Activated CD8-positive, alpha-beta memory T cell treated with anti-CD3 and anti-CD28 coated beads, Interleukin-2, amount 10 ng/mL, durations not matched to agents 7 days and 5 days (primary cell): ENCODE data around the gene GRIK1. TPM values are rescaled to one million over a fixed set of nuclear protein-coding genes. Genes with fewer than 3 reads are reported as not detected.

Experiments used
- ATAC-seq: fragments of 150-1000 bp; cut with Tn5 transposase; one replicate; pipeline ENCODE4 v1.10.0; 2021; ENCODE audit warnings: moderate library complexity
- CTCF ChIA-PET: fragments of 350-600 bp; sonication (Branson Sonifier 250); formaldehyde crosslinking; loops from one replicate; lab custom pipeline; 2021; ENCODE audit warnings: antibody characterized with exemption; lab: Charles Lee
- DNase-seq: peaks from one replicate; pipeline ENCODE4 v3.0.0-alpha.2; 2020
- H3K27ac Mint-ChIP-seq: one replicate; pipeline ENCODE4 v1.8.0; 2021; ENCODE audit warnings: mild to moderate bottlenecking, mixed read lengths
- H3K27me3 Mint-ChIP-seq: one replicate; pipeline ENCODE4 v1.8.0; 2021; ENCODE audit warnings: mixed read lengths
- H3K36me3 Mint-ChIP-seq: one replicate; pipeline ENCODE4 v1.8.0; 2021; ENCODE audit warnings: mild to moderate bottlenecking, mixed read lengths
- H3K4me1 Mint-ChIP-seq: one replicate; pipeline ENCODE4 v1.8.0; 2021; ENCODE audit warnings: mixed read lengths
- H3K4me3 Mint-ChIP-seq: one replicate; pipeline ENCODE4 v1.8.0; 2021; ENCODE audit warnings: mild to moderate bottlenecking, moderate library complexity, mixed read lengths
- H3K9me3 Mint-ChIP-seq: one replicate; pipeline ENCODE4 v1.8.0; 2022; ENCODE audit warnings: low read depth, mixed read lengths
- total RNA-seq, 2 experiments: library from RNA; stranded (reverse); gene quantifications; one replicate each; pipeline ENCODE4 v1.2.3, GENCODE V29; 2021

Gene GRIK1
- total RNA-seq, 2 experiments from 2014 or later = not detected

- no peak for ATAC-seq
- H3K27me3 Mint-ChIP-seq = no peaks in the 10 kb centered on the region
- no peaks in the 10 kb centered on the region for H3K4me1 Mint-ChIP-seq
- no peaks in the 10 kb centered on the region for H3K9me3 Mint-ChIP-seq
- H3K4me3 Mint-ChIP-seq = no peak overlapping the region
- H3K36me3 Mint-ChIP-seq = no peaks in the 10 kb centered on the region
- CTCF ChIA-PET = no interaction called here
- H3K27ac Mint-ChIP-seq = no peak overlapping the region
- no peak for DNase-seq
Measured at GRCh38 chr21:29730281-29730680, 209.5 kb downstream of the GRIK1 start.

GRCh38 chr21:29726044-29726443, 213.8 kb downstream of the GRIK1 start:
- DNase-seq = no peak
- Mint-ChIP-seq H3K27me3 (no peaks in the 10 kb centered on the region), H3K4me1 (no peaks in the 10 kb centered on the region), H3K27ac (no peak overlapping the region), H3K4me3 (no peak overlapping the region), H3K36me3 (no peaks in the 10 kb centered on the region), H3K9me3 (peaks cover 2% of the 10 kb centered on the region)
- CTCF ChIA-PET = no interaction called here
- no peak for ATAC-seq

- DNase-seq (no peak), ATAC-seq (no peak)
- CTCF ChIA-PET = no interaction called here
- H3K27me3 Mint-ChIP-seq = no peaks in the 10 kb centered on the region
- no peak overlapping the region for H3K4me3 Mint-ChIP-seq
- H3K36me3 Mint-ChIP-seq = no peaks in the 10 kb centered on the region
- H3K9me3 Mint-ChIP-seq = peaks cover 2% of the 10 kb centered on the region
- H3K27ac Mint-ChIP-seq = no peak overlapping the region
- no peaks in the 10 kb centered on the region for H3K4me1 Mint-ChIP-seq
Measured at GRCh38 chr21:29725025-29725736, 214.6 kb downstream of the GRIK1 start.

- no peak overlapping the region for H3K4me3 Mint-ChIP-seq
- H3K27me3 Mint-ChIP-seq = no peaks in the 10 kb centered on the region
- no peaks in the 10 kb centered on the region for H3K36me3 Mint-ChIP-seq
- H3K27ac Mint-ChIP-seq = no peak overlapping the region
- ATAC-seq (no peak), DNase-seq (no peak)
- peaks cover 2% of the 10 kb centered on the region for H3K9me3 Mint-ChIP-seq
- CTCF ChIA-PET = no interaction called here
- no peaks in the 10 kb centered on the region for H3K4me1 Mint-ChIP-seq
Measured at GRCh38 chr21:29721964-29722363, 217.8 kb downstream of the GRIK1 start.

- Mint-ChIP-seq H3K27ac (no peak overlapping the region), H3K36me3 (no peaks in the 10 kb centered on the region), H3K4me3 (no peak overlapping the region), H3K27me3 (no peaks in the 10 kb centered on the region), H3K4me1 (no peaks in the 10 kb centered on the region), H3K9me3 (peaks cover 4% of the 10 kb centered on the region)
- DNase-seq = no peak
- CTCF ChIA-PET = no interaction called here
- ATAC-seq = no peak
Measured at GRCh38 chr21:29721221-29721620, 218.6 kb downstream of the GRIK1 start.

- no peaks in the 10 kb centered on the region for H3K36me3 Mint-ChIP-seq
- peaks cover 8% of the 10 kb centered on the region for H3K9me3 Mint-ChIP-seq
- no peak overlapping the region for H3K27ac Mint-ChIP-seq
- H3K27me3 Mint-ChIP-seq = no peaks in the 10 kb centered on the region
- no peak for DNase-seq
- CTCF ChIA-PET = no interaction called here
- no peaks in the 10 kb centered on the region for H3K4me1 Mint-ChIP-seq
- ATAC-seq = no peak
- H3K4me3 Mint-ChIP-seq = no peak overlapping the region
Measured at GRCh38 chr21:29719521-29719920, 220.3 kb downstream of the GRIK1 start.

GRCh38 chr21:29718081-29718815, 221.5 kb downstream of the GRIK1 start:
- Mint-ChIP-seq H3K9me3 (peaks cover 10% of the 10 kb centered on the region), H3K4me1 (no peaks in the 10 kb centered on the region), H3K27ac (no peak overlapping the region), H3K4me3 (no peak overlapping the region), H3K36me3 (no peaks in the 10 kb centered on the region), H3K27me3 (no peaks in the 10 kb centered on the region)
- CTCF ChIA-PET = no interaction called here
- ATAC-seq (no peak), DNase-seq (no peak)

GRCh38 chr21:29717659-29718058, 222.1 kb downstream of the GRIK1 start:
- no peaks in the 10 kb centered on the region for H3K36me3 Mint-ChIP-seq
- no peak overlapping the region for H3K27ac Mint-ChIP-seq
- ATAC-seq (no peak), DNase-seq (no peak)
- no peaks in the 10 kb centered on the region for H3K27me3 Mint-ChIP-seq
- no peaks in the 10 kb centered on the region for H3K4me1 Mint-ChIP-seq
- H3K4me3 Mint-ChIP-seq = no peak overlapping the region
- H3K9me3 Mint-ChIP-seq = peaks cover 10% of the 10 kb centered on the region
- CTCF ChIA-PET = no interaction called here

- no peaks in the 10 kb centered on the region for H3K36me3 Mint-ChIP-seq
- no peak for DNase-seq
- ATAC-seq = no peak
- H3K27me3 Mint-ChIP-seq = no peaks in the 10 kb centered on the region
- no peak overlapping the region for H3K27ac Mint-ChIP-seq
- peaks cover 10% of the 10 kb centered on the region for H3K9me3 Mint-ChIP-seq
- CTCF ChIA-PET = no interaction called here
- no peak overlapping the region for H3K4me3 Mint-ChIP-seq
- H3K4me1 Mint-ChIP-seq = no peaks in the 10 kb centered on the region
Measured at GRCh38 chr21:29716753-29717152, 223.0 kb downstream of the GRIK1 start.

GRCh38 chr21:29715089-29715488, 224.7 kb downstream of the GRIK1 start:
- CTCF ChIA-PET = no interaction called here
- H3K4me3 Mint-ChIP-seq = no peak overlapping the region
- H3K36me3 Mint-ChIP-seq = no peaks in the 10 kb centered on the region
- no peak overlapping the region for H3K27ac Mint-ChIP-seq
- ATAC-seq = no peak
- no peaks in the 10 kb centered on the region for H3K4me1 Mint-ChIP-seq
- no peaks in the 10 kb centered on the region for H3K27me3 Mint-ChIP-seq
- DNase-seq = no peak
- H3K9me3 Mint-ChIP-seq = peaks cover 8% of the 10 kb centered on the region

GRCh38 chr21:29712818-29713217, 227.0 kb downstream of the GRIK1 start:
- Mint-ChIP-seq H3K27me3 (no peaks in the 10 kb centered on the region), H3K9me3 (peaks cover 8% of the 10 kb centered on the region), H3K4me3 (no peak overlapping the region), H3K4me1 (no peaks in the 10 kb centered on the region), H3K27ac (no peak overlapping the region), H3K36me3 (no peaks in the 10 kb centered on the region)
- ATAC-seq (no peak), DNase-seq (no peak)
- CTCF ChIA-PET = no interaction called here

- no peak overlapping the region for H3K27ac Mint-ChIP-seq
- CTCF ChIA-PET = no interaction called here
Measured at GRCh38 chr21:29711236-29711635, 228.6 kb downstream of the GRIK1 start.

GRCh38 chr21:29710498-29710897, 229.3 kb downstream of the GRIK1 start:
- Mint-ChIP-seq H3K36me3 (no peaks in the 10 kb centered on the region), H3K27me3 (no peaks in the 10 kb centered on the region), H3K4me3 (no peak overlapping the region), H3K4me1 (no peaks in the 10 kb centered on the region), H3K9me3 (peaks cover 2% of the 10 kb centered on the region), H3K27ac (no peak overlapping the region)
- CTCF ChIA-PET = no interaction called here
- DNase-seq (no peak), ATAC-seq (no peak)

More at GRCh38 chr21:29711236-29711635, 228.6 kb downstream of the GRIK1 start:
- peaks cover 5% of the 10 kb centered on the region for H3K9me3 Mint-ChIP-seq
- no peaks in the 10 kb centered on the region for H3K36me3 Mint-ChIP-seq
- no peaks in the 10 kb centered on the region for H3K4me1 Mint-ChIP-seq
- DNase-seq (no peak), ATAC-seq (no peak)
- no peaks in the 10 kb centered on the region for H3K27me3 Mint-ChIP-seq
- H3K4me3 Mint-ChIP-seq = no peak overlapping the region

- H3K36me3 Mint-ChIP-seq = no peaks in the 10 kb centered on the region
- ATAC-seq (no peak), DNase-seq (no peak)
- H3K9me3 Mint-ChIP-seq = no peaks in the 10 kb centered on the region
- no peak overlapping the region for H3K4me3 Mint-ChIP-seq
- peaks cover 3% of the 10 kb centered on the region for H3K27me3 Mint-ChIP-seq
- H3K27ac Mint-ChIP-seq = no peak overlapping the region
- CTCF ChIA-PET = no interaction called here
- H3K4me1 Mint-ChIP-seq = no peaks in the 10 kb centered on the region
Measured at GRCh38 chr21:29708401-29708800, 231.4 kb downstream of the GRIK1 start.
